Prostate gland (tissue), 2 donors: ENCODE measurements around the gene MAP1LC3A. TPM values are rescaled to one million over a fixed set of nuclear protein-coding genes. Genes with fewer than 3 reads are reported as not detected.

Source experiments
- DNase-seq: peaks from one replicate; pipeline ENCODE4 v3.0.0-alpha.2; 2019; ENCODE audit warnings: low spot score
- H3K27ac ChIP-seq, 2 donors: fragments of 200-600 bp; sonication (generic); 2 replicates each; pipeline ENCODE4 v1.5.1; 2017 to 2019
- H3K27me3 ChIP-seq: fragments of 200-600 bp; sonication (generic); replicated peaks from 2 replicates; pipeline ENCODE4 v1.5.1; 2019; ENCODE audit not compliant: insufficient read depth
- H3K36me3 ChIP-seq, 2 donors: fragments of 200-600 bp; sonication (generic); 1 replicate in 1 of 2; 2 replicates in 1 of 2; pipeline versions ENCODE4 v1.5.1 to v1.8.1; 2017 to 2019
- H3K4me1 ChIP-seq: fragments of 200-600 bp; sonication (generic); replicated peaks from 2 replicates; pipeline ENCODE4 v1.5.1; 2019
- H3K4me3 ChIP-seq, 2 donors: fragments of 200-600 bp; sonication (generic); 2 replicates each; pipeline ENCODE4 v1.5.1; 2017 to 2019
- H3K9me3 ChIP-seq: fragments of 200-600 bp; sonication (generic); 2 replicates; pipeline ENCODE4 v1.5.1; 2017
- CTCF ChIP-seq, 4 experiments: fragments of 200-600 bp in 2 of 4; fragments of 450-650 bp in 2 of 4; sonication (generic) in 2 of 4; IDR thresholded peaks; 1 replicate in 3 of 4; 2 replicates in 1 of 4; pipeline ENCODE4 v1.5.1; 2016 to 2019; ENCODE audit warnings: antibody characterized with exemption in 4 of 4, mild to moderate bottlenecking in 2 of 4, moderate library complexity in 2 of 4
- POLR2A ChIP-seq: fragments of 450-650 bp; IDR thresholded peaks from one replicate; pipeline ENCODE4 v1.6.1; 2016; ENCODE audit warnings: antibody characterized with exemption, mild to moderate bottlenecking
- POLR2AphosphoS5 ChIP-seq: sonication (generic); formaldehyde crosslinking; IDR thresholded peaks from one replicate; pipeline ENCODE4 v1.6.1; 2017; ENCODE audit warnings: antibody characterized with exemption
- WGBS: methylation state at CpG from one replicate; pipeline ENCODE4 v1.1.5; 2018; 5-methylcytosine and 5-hydroxymethylcytosine counted together
- intact Hi-C: fragments of 100-400 bp; cut with DNase I; formaldehyde crosslinking; loops from one replicate; pipeline ENCODE4 v1.14.2; 2022
- total RNA-seq, 2 donors: library from RNA; depleted of rRNA; stranded (reverse); fragments of >200 nt; gene quantifications; one replicate each; pipeline ENCODE4 v1.1.0, GENCODE V29; 2016

Gene MAP1LC3A
- total RNA-seq, 2 donors from 2014 or later: 74.3 to 128 TPM

GRCh38 chr20:34547844-34548613 lies 10.5 kb upstream of the MAP1LC3A start:
- DNase-seq: no peak
- Histone ChIP-seq H3K27me3 (no peaks in the 10 kb centered on the region), H3K9me3 (no peaks in the 10 kb centered on the region), H3K27ac (no peak overlapping the region), H3K4me1 (no peaks in the 10 kb centered on the region), H3K4me3 (no peak overlapping the region), H3K36me3 (no peaks in the 10 kb centered on the region)
- WGBS: 92% methylated on average over 22 of the region's 22 CpGs
- no peak for TF ChIP-seq POLR2AphosphoS5
- TF ChIP-seq CTCF (IDR thresholded peaks at IDR 0.05): no peak
- TF ChIP-seq POLR2A: no peak
- intact Hi-C loops: no loop called here

GRCh38 chr20:34549291-34549928 lies 9.1 kb upstream of the MAP1LC3A start:
- Histone ChIP-seq H3K27ac (peak overlapping the region in 1 of 2 donors; percentile 20), H3K4me1 (peaks cover 3% of the 10 kb centered on the region), H3K36me3 (no peaks in the 10 kb centered on the region), H3K4me3 (no peak overlapping the region), H3K27me3 (no peaks in the 10 kb centered on the region), H3K9me3 (no peaks in the 10 kb centered on the region)
- TF ChIP-seq POLR2AphosphoS5 (peak; percentile 40), CTCF (IDR thresholded peaks at IDR 0.05) (no peak), POLR2A (peak; percentile 21)
- DNase-seq: peak; percentile 63
- WGBS: 36% methylated on average over 20 of the region's 20 CpGs
- intact Hi-C loops: no loop called here

DNA sequence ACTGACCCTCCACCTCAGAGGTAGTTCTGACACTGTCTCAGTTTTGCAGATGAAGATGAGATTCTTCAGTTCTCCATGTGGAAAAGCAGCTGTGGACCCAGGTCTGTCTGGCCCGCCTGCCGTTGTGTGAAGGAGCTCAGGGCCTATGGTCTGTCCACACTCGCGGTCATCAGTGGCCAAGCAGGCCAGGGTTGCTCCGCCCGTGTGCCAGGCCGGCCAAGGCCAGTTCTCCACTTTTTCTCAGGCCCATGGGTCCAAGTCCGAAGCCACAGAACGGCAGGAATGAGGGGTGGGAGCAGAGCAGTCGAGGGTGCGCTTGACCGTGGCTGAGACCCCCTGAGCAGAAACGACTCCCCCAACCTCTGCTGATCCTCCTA lies 8.6 kb upstream of the MAP1LC3A start:
- Histone ChIP-seq H3K4me1 (peaks cover 3% of the 10 kb centered on the region), H3K36me3 (no peaks in the 10 kb centered on the region), H3K27ac (peak overlapping the region in 1 of 2 donors; percentile 20), H3K27me3 (no peaks in the 10 kb centered on the region), H3K4me3 (no peak overlapping the region), H3K9me3 (no peaks in the 10 kb centered on the region)
- TF ChIP-seq CTCF (IDR thresholded peaks at IDR 0.05) (no peak), POLR2AphosphoS5 (no peak), POLR2A (no peak)
- 74% methylated on average over 13 of the region's 13 CpGs for WGBS
- no peak for DNase-seq
- intact Hi-C loops: no loop called here

- Histone ChIP-seq H3K36me3 (no peaks in the 10 kb centered on the region), H3K4me1 (peaks cover 3% of the 10 kb centered on the region), H3K27ac (peak overlapping the region; percentile 59 to 67), H3K9me3 (no peaks in the 10 kb centered on the region), H3K27me3 (no peaks in the 10 kb centered on the region), H3K4me3 (no peak overlapping the region)
- TF ChIP-seq CTCF (IDR thresholded peaks at IDR 0.05) (no peak), POLR2A (no peak)
- 88% methylated on average over 6 of the region's 6 CpGs for WGBS
- intact Hi-C loops: no loop called here
- no peak for DNase-seq
Measured at GRCh38 chr20:34552569-34552968, 5.9 kb upstream of the MAP1LC3A start.
